ENCODE data around the gene COL18A1. TPM values are rescaled to one million over a fixed set of nuclear protein-coding genes. Genes with fewer than 3 reads are reported as not detected.

Gene COL18A1
- total RNA-seq, 1 experiment from 2014 or later, result 77.0 TPM

GRCh38 chr21:45487161-45487806, 82.3 kb downstream of the COL18A1 start:
- ChIA-PET CTCF (no interaction called here), POLR2A (ENCODE audit: unreplicated experiment) (no interaction called here)
- BruUV-seq (replicated peaks), result no TSS peak
- ATAC-seq (no peak), DNase-seq (no peak)
- H4K20me1 ChIP-seq (ENCODE audit: low read length), result no peaks in the 10 kb centered on the region
- no peak overlapping the region for H3K4me2 ChIP-seq (ENCODE audit: low read length)
- H3K36me3 ChIP-seq (ENCODE audit: low read depth, low read length), result no peaks in the 10 kb centered on the region
- H3K4me1 ChIP-seq (ENCODE audit: insufficient read depth, low read length), result no peaks in the 10 kb centered on the region
- no peaks in the 10 kb centered on the region for H3K9me3 ChIP-seq (ENCODE audit: low read length)
- no peak overlapping the region for H3K27ac ChIP-seq (ENCODE audit: low read length)
- H2AFZ ChIP-seq (ENCODE audit: low read length), result no peak overlapping the region
- no peaks in the 10 kb centered on the region for H3F3A ChIP-seq (ENCODE audit: low read length, unreplicated experiment)
- intact Hi-C loops (cut with micrococcal nuclease), result no loop called here
- H3K27me3 ChIP-seq (ENCODE audit: low read length), result no peaks in the 10 kb centered on the region
- H3K79me2 ChIP-seq (ENCODE audit: low read length), result no peaks in the 10 kb centered on the region
- H3K9me2 ChIP-seq (replicated peaks; ENCODE audit: low read length), result no peaks in the 10 kb centered on the region
- no peak overlapping the region for H3K4me3 ChIP-seq (ENCODE audit: low read length)
- TF ChIP-seq CTCF (conservative IDR thresholded peaks at IDR 0.05; ENCODE audit: low read depth, low read length) (no peak), EZH2phosphoT487 (IDR thresholded peaks at IDR 0.05; ENCODE audit: borderline replicate concordance, low read length) (no peak), EZH2 (IDR thresholded peaks at IDR 0.05; ENCODE audit: low read length, unreplicated experiment) (no peak)
- no peak overlapping the region for H3K9ac ChIP-seq (ENCODE audit: low read length)

GRCh38 chr21:45487891-45488600, 83.1 kb downstream of the COL18A1 start:
- H4K20me1 ChIP-seq (ENCODE audit: low read length), result no peaks in the 10 kb centered on the region
- no TSS peak for BruUV-seq (replicated peaks)
- no peak overlapping the region for H3K4me2 ChIP-seq (ENCODE audit: low read length)
- ChIA-PET CTCF (no interaction called here), POLR2A (ENCODE audit: unreplicated experiment) (no interaction called here)
- H3K27me3 ChIP-seq (ENCODE audit: low read length), result no peaks in the 10 kb centered on the region
- no peaks in the 10 kb centered on the region for H3K9me2 ChIP-seq (replicated peaks; ENCODE audit: low read length)
- no peak overlapping the region for H3K4me3 ChIP-seq (ENCODE audit: low read length)
- ATAC-seq, result no peak
- TF ChIP-seq EZH2phosphoT487 (IDR thresholded peaks at IDR 0.05; ENCODE audit: borderline replicate concordance, low read length), result no peak
- no peak for TF ChIP-seq EZH2 (IDR thresholded peaks at IDR 0.05; ENCODE audit: low read length, unreplicated experiment)
- no peak for TF ChIP-seq CTCF (conservative IDR thresholded peaks at IDR 0.05; ENCODE audit: low read depth, low read length)
- H3K27ac ChIP-seq (ENCODE audit: low read length), result no peak overlapping the region
- no peaks in the 10 kb centered on the region for H3K36me3 ChIP-seq (ENCODE audit: low read depth, low read length)
- H3K9me3 ChIP-seq (ENCODE audit: low read length), result no peaks in the 10 kb centered on the region
- H3K79me2 ChIP-seq (ENCODE audit: low read length), result no peaks in the 10 kb centered on the region
- no peak overlapping the region for H2AFZ ChIP-seq (ENCODE audit: low read length)
- no peak for DNase-seq
- intact Hi-C loops (cut with micrococcal nuclease), result no loop called here
- no peaks in the 10 kb centered on the region for H3F3A ChIP-seq (ENCODE audit: low read length, unreplicated experiment)
- no peak overlapping the region for H3K9ac ChIP-seq (ENCODE audit: low read length)
- H3K4me1 ChIP-seq (ENCODE audit: insufficient read depth, low read length), result no peaks in the 10 kb centered on the region
